ENCODE measurements around the gene PNPLA5.
"Not testable (repeated sequence)": the region's sequence is repeated elsewhere in the genome, so short reads cannot be mapped to it uniquely, and the experiment has no call there.

The PNPLA5 gene

DNA sequence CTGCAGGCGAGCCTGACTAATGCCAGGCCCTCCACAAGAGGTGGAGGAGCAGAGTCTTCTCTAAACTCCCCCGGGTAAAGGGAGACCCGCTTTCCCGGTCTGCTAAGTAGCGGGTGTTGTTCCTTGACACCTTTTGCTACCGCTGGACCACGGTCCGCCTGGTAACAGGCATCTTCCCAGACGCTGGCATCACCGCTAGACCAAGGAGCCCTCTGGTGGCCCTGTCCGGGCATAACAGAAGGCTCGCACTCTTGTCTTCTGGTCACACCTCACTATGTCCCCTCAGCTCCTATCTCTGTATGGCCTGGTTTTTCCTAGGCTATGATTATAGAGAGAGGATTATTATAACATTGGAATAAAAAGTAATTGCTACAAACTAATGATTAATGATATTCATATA lies 12.6 kb upstream of the PNPLA5 start:
- H3K27ac ChIP-seq; DNase-seq (ENCODE audit: low spot score); POLR2A ChIA-PET (ENCODE audit: low non-redundant PET); CTCF ChIA-PET: not testable (repeated sequence)
- peak; percentile 55 for TF ChIP-seq CTCF (conservative IDR thresholded peaks at IDR 0.05; ENCODE audit: low read depth)

DNA sequence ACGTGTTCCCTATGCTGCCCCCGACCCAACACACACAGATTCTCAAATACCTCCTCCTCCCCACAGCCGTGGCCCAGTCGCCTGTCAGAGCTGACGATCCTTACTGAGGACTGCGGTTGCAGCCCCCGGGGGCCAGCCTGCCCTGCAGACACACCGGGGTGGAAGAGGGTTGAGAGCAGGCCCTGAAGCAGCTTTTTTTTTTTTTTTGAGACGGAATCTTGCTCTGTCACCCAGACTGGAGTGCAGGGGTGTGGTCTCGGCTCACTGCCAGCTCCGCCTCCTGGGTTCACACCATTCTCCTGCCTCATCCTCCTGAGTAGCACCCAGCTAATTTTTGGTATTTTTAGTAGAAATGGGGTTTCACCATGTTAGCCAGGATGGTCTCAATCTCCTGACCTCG lies 11.2 kb upstream of the PNPLA5 start:
- CTCF ChIA-PET; POLR2A ChIA-PET (ENCODE audit: low non-redundant PET): not testable (repeated sequence)
- H3K27ac ChIP-seq, result peak overlapping the region; percentile 60

DNA sequence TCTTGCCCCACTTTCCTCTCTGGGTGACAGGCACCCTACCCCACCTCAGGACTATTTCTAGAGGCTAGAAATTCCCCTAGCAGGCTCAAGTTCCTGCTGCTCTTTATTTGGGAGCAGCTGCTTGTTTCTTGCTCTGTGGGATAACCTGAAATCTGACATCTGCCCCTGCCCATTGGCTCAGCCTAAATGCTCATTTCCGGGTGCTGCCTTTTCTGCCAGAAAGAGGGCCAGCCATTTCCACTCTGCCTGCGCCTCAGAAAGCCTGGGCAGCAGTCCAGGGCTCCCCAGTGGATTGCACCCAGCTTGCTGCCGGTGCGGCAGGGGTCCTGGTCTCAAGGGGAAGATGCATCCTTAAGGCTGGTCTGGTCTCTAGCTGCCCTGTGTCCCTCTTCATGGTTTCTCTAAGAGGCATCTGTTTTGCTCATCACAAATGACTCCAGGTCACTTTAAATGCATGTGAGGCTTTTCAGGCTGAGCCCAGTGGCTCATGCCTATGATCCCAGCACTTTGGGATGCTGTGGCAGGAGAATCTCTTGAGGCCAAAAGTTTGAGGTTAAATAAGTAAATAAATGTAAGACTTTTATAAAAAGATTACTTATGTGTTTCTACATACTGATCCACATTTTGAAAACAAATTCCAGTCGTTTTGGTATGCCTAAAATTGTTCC lies 10.3 kb upstream of the PNPLA5 start:
- ChIA-PET CTCF (interaction anchor here (0.9 kb wide), 1 partner anchor 43 kb away, joined by 3 read pairs; no protein-coding TSS in a partner anchor), POLR2A (ENCODE audit: low non-redundant PET) (no interaction called here)
- TF ChIP-seq CTCF (conservative IDR thresholded peaks at IDR 0.05; ENCODE audit: low read depth), result no peak
- peak overlapping the region; percentile 60 for H3K27ac ChIP-seq
- DNase-seq (ENCODE audit: low spot score), result peak; percentile 39

More for the DNA sequence above, 11.2 kb upstream of the PNPLA5 start:
- not testable (repeated sequence) for DNase-seq (ENCODE audit: low spot score)

DNA sequence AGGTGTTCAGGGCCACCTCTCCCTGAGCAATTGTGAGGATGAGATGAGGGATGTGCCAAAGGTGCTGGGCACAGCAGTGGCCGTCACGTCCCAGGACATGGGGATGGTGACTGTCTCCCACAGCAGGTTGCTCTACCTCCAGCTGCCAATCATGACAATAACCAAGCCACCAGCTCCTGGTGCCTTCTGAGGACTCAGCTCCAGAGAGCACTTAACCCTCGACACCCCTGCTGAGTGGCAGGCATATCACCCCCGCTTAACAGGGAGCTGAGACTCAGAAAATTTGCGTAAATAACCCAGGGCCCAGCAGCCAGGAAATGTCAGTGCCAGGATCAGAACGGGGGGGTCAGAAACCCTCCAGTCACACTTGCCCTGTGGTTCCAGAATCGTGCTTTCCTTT lies 8.4 kb upstream of the PNPLA5 start:
- POLR2A ChIA-PET (ENCODE audit: low non-redundant PET), result no interaction called here
- no peak for TF ChIP-seq CTCF (conservative IDR thresholded peaks at IDR 0.05; ENCODE audit: low read depth)
- CTCF ChIA-PET, result no interaction called here
- DNase-seq (ENCODE audit: low spot score), result no peak
- no peak overlapping the region for H3K27ac ChIP-seq

- POLR2A ChIA-PET (ENCODE audit: low non-redundant PET), result no interaction called here
- CTCF ChIA-PET, result interaction anchor here (1.2 kb wide), 1 partner anchor 31 kb away, joined by 3 read pairs; no protein-coding TSS in a partner anchor
- peak; percentile 31 for DNase-seq (ENCODE audit: low spot score)
- H3K27ac ChIP-seq, result peak overlapping the region; percentile 36
- no peak for TF ChIP-seq CTCF (conservative IDR thresholded peaks at IDR 0.05; ENCODE audit: low read depth)
These were observed 6.0 kb upstream of the PNPLA5 start for GRCh38 chr22:43897751-43898261.

GRCh38 chr22:43895986-43896645 lies 4.3 kb upstream of the PNPLA5 start:
- POLR2A ChIA-PET (ENCODE audit: low non-redundant PET), result no interaction called here
- DNase-seq (ENCODE audit: low spot score), result no peak
- no peak overlapping the region for H3K27ac ChIP-seq
- TF ChIP-seq CTCF (conservative IDR thresholded peaks at IDR 0.05; ENCODE audit: low read depth), result no peak
- CTCF ChIA-PET, result interaction anchor here (0.8 to 1.1 kb wide), 2 partner anchors 11 to 12 kb away, joined by 3 to 4 read pairs; no protein-coding TSS in a partner anchor

- H3K27ac ChIP-seq, result no peak overlapping the region
- TF ChIP-seq CTCF (conservative IDR thresholded peaks at IDR 0.05; ENCODE audit: low read depth), result no peak
- POLR2A ChIA-PET (ENCODE audit: low non-redundant PET), result no interaction called here
- DNase-seq (ENCODE audit: low spot score), result no peak
- CTCF ChIA-PET, result interaction anchor here (0.6 kb wide), 1 partner anchor 109 kb away, joined by 3 read pairs; no protein-coding TSS in a partner anchor
These were observed 2.3 kb upstream of the PNPLA5 start for GRCh38 chr22:43894122-43894521.
